ENCODE data around the gene RPS3. TPM values are rescaled to one million over a fixed set of nuclear protein-coding genes. Genes with fewer than 3 reads are reported as not detected.
A peak's percentile ranks its signal among the peaks of the same experiment; 100 is the strongest.

RPS3 gene
- total and polyA plus RNA-seq, 2 donors, result 961 to 2,414 TPM

Small RNA genes lying within 50 kb of the gene (small RNA-seq; reads per million reads assigned to genes)
- gene SNORD15A (not detected), gene SNORD15B (153 reads per million, percentile 98 among the genes with 10 or more reads in this experiment)

Other genes with a start within 250 kb of the RPS3 start
- 11.7 TPM for gene SLCO2B1, start 248.4 kb upstream of the RPS3 start, total RNA-seq
- 25.1 TPM for gene SLCO2B1, start 248.4 kb upstream of the RPS3 start, polyA plus RNA-seq
- gene TPBGL, start 158.7 kb upstream of the RPS3 start, total RNA-seq, result not detected
- gene TPBGL, start 158.7 kb upstream of the RPS3 start, polyA plus RNA-seq, result 0.38 TPM
- 34.5 TPM for gene ARRB1, start 47.9 kb upstream of the RPS3 start, total RNA-seq
- 31.4 TPM for gene ARRB1, start 47.9 kb upstream of the RPS3 start, polyA plus RNA-seq
- gene KLHL35, start 33.7 kb downstream of the RPS3 start, total RNA-seq, result 1.7 TPM
- 0.39 TPM for gene KLHL35, start 33.7 kb downstream of the RPS3 start, polyA plus RNA-seq
- gene GDPD5, start 126.4 kb downstream of the RPS3 start, total RNA-seq, result 8.7 TPM
- gene GDPD5, start 126.4 kb downstream of the RPS3 start, polyA plus RNA-seq, result 17.9 TPM
- gene SERPINH1, start 162.7 kb downstream of the RPS3 start, total RNA-seq, result 489 TPM
- gene SERPINH1, start 162.7 kb downstream of the RPS3 start, polyA plus RNA-seq, result 217 TPM

Measured in urinary bladder (tissue), 2 donors.